HG03378 (cell line): ENCODE measurements around the gene AOPEP.

Experiments used
- ATAC-seq: cut with Tn5 transposase; IDR thresholded peaks from one replicate; pipeline ENCODE4 v1.9.1; 2021; ENCODE audit warnings: mild to moderate bottlenecking, moderate library complexity; ENCODE audit not compliant: unreplicated experiment

The AOPEP gene

DNA sequence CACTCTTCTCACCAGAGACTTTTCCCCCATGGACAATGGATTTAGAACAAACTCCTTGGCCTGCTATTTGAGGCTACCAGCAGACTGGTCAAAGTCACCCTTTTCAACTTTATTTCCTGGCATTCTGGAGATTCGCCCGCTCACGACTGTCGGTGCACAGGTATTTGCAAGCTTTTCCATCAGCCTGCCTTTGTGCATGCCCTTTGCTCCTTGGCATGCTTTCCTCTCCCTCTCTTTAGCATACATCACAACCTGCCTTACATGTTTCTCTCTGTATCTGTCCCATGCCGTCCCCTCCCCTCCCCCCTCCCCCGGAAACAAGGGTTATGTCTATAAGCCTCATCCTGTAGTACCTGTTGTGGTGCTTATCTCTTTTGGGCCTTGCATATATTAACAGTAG lies 257.1 kb downstream of the AOPEP start:
- ATAC-seq, result no peak

DNA sequence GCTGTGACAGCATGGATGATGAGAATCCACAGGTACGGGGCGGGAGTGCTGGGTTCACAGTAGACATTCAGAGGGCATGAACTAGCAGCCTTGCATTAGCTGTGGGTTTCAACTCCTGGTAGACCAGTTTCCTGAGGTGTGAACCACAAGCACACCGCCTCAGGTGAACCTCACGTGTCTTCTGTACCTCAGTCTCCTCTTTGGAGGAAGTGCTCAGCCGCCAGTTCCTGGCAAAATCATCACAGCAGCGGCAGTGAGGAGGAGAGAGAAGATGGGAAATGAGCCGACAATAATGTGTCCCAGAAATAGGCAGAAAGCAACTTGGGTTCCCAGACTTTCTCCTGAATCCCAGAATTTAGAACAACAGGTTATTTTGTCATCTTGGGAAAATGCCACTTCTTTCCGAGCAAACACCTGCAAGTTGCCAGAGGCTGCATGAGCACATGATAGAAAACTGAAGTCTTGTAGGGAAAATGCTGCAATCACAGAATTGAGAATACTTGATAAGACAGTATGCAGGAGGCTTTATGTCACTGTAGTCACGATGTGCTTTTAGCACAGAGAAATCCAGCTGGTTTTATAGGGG lies 258.5 kb downstream of the AOPEP start:
- no peak for ATAC-seq

DNA sequence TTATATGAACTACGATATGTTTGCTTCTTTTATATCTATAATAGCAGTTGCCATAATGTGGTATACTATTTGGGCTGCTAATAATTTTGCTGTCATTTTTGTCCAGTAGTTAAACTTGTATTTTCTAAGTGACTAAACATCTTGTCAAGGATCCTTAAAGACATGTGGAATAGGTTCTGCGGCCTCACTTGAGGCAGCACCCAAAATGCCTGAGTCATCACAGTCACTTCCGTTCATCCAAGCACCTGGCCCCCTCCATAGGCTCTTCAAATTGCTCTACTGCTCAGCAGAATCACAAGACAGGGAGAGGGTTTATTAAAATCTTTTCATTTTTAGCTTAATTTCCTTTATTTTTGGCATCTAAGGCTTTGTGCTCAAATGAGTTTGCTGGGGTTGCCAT lies 259.1 kb downstream of the AOPEP start:
- no peak for ATAC-seq

DNA sequence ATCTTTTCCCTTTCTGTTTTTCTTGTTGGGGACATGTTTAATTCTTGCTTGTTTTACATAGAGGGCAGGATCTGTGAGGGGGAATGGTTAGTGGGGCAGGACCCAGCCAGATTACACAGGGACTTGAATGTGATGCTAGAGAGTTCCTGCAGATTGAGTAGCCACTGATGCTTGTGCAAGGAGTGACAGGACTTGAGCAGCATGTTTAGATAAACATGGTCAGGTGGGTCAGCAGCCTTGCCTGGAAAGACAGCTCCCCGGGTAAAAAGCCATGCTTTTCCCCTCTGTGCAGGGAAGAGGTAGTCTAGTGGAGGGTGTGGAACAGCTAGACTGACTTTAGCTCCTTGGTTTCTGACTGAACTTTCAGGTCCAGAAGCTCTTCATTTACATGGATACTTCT lies 261.2 kb downstream of the AOPEP start:
- ATAC-seq, result no peak

DNA sequence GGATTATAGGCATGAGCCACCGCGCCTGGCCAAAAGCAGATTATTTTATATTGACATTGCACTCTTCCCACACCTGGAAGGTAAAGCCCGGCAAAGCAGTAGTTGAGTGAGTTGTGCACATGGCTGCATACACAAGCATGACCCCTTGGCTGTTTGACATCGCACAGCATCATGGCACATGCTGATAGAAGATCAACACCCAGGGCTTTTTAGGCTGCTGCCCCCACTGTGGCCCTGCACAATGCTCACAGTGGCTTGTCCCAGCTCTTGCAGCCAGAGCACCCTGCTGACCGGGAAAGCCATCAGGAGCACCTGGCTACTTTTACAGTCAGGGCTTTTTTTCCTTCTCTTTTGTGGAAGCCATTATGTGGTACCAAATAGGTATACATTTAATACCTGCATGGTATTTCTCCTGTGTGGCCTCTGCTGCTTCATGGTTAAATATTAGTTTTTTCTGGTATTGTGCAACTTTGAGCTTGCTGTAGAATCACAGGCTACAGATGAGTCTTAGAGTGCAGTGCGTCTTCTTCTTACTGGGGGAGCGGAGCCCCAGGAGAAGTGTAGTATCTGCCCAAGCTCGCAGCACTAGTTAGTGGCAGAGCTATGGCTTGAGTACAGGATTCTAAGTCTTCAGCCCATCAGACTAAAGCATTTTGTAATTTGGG lies 264.5 kb downstream of the AOPEP start:
- no peak for ATAC-seq

DNA sequence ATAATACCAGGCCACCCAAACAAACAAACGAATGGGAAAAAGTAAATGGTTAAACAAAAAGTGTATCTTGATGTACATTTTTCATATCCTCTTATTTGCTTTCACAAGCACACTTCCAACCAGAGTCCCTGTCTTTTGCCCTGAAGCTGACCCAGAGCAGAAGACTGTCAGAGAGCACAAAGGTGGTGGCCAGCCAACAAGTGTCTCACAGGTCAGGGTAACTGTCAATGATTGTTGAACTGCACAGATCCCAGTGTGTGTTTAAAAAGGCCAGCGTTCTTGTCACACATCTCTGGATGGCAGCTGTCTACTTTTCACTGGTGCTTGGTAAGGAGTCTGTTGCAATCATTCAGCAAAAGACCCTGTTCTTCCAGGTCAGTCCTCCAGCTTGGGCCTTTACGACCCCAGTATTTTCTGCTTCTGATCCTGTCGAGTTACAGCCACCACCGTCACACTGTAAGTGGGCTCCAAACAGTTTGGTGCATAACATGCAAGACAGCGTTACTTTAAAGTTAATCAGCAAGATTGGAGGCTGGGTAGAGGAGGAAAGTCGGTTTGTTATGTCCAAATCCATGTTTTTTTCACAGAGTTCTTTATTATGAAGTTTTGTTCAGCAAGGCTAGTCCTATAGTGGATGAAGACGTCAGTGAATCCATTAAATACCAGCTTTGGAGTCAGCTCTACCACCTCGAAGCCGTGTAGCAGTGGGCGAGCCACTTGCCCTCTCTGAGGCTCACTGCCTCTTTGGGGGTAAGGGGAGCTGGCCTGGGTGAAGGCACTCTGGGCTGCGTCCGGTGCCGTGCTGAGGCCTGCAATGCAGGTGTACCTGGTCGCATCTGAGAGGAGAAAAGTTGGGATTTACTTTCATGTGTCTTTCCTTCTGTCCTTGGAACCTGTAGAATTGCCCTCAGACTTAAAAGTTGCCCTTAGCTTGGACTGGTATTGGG lies 265.7 kb downstream of the AOPEP start:
- ATAC-seq, result no peak

- ATAC-seq, result no peak
These were observed 266.8 kb downstream of the AOPEP start for GRCh38 chr9:94993160-94993820.

DNA sequence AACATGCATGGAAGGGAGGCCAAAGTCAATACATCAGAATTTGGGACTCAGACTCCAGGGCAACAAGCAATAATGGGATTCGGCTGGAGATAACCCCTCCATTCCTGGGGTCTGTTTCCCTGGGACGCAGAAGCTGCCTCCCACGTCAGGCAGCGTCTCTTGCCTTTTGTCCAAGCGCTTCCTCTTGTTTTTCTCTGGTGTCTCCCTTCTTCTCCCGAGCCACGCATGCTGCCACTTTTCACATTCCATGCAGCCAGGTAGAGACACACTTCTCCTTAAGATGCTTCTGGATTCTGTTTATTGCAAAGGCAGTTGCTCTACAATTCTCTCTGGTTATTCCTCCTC lies 267.3 kb downstream of the AOPEP start:
- no peak for ATAC-seq

- ATAC-seq, result no peak
These were observed 268.7 kb downstream of the AOPEP start for GRCh38 chr9:94995048-94995693.

DNA sequence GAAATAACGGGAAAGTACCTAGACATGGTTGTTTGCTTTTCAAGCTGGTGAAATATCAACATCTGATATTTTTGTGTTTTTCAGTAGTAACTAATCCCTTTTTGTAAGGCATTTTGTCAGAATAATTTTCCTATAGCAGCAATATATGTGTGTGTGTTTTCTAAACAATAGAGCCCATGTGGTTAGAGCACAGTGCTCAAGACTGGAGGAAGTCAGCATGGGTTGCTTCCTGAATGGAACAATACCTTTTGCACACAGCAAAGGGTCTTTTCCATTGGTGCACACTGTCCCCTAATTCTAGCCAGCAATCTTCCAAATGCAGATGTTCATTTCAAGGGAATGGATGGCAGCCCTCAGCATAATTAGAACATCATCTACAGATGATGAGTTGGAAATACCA lies 270.1 kb downstream of the AOPEP start:
- no peak for ATAC-seq

- ATAC-seq, result no peak
These were observed 271.2 kb downstream of the AOPEP start for GRCh38 chr9:94997727-94998126.

GRCh38 chr9:94999832-95000231 lies 273.3 kb downstream of the AOPEP start:
- no peak for ATAC-seq

DNA sequence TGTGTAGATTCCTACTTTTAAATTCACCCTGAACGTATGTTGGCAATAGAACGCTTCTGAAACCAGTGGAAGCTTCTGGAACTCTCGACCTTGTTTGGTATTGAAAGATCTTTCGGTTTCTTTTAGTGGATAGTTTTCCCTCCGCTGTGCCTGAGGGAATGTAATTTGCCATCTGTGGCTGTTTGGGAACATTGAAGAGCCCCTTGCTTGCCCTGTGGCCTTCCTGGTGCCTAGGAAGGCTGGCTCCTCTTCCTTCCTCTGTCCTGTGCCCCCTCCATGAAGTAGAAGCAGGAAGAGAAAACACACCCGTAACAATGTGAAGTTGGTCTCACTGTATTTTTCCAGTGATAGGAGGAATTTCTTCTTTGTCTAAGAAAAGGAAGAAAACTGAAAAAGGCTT lies 274.3 kb downstream of the AOPEP start:
- no peak for ATAC-seq

DNA sequence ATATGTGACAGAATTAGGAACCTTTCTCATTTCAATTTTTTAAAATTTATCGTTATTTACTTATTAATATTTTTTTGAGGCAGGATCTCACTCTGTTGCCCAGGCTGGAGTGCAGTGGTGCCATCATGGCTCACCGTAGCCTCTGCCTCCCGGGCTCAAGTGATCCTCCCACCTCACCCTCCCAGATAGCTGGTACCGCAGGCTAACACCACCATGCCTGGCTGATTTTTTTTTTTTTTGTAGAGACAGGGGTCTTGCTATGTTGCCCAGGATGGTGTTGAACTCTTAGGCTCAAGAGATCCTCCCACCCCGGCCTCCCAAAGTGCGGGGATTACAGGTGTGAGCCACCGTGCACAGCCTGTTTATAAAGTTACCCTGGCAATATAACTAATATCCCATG lies 275.2 kb downstream of the AOPEP start:
- ATAC-seq, result no peak

- no peak for ATAC-seq
These were observed 277.4 kb downstream of the AOPEP start for GRCh38 chr9:95003689-95004410.

DNA sequence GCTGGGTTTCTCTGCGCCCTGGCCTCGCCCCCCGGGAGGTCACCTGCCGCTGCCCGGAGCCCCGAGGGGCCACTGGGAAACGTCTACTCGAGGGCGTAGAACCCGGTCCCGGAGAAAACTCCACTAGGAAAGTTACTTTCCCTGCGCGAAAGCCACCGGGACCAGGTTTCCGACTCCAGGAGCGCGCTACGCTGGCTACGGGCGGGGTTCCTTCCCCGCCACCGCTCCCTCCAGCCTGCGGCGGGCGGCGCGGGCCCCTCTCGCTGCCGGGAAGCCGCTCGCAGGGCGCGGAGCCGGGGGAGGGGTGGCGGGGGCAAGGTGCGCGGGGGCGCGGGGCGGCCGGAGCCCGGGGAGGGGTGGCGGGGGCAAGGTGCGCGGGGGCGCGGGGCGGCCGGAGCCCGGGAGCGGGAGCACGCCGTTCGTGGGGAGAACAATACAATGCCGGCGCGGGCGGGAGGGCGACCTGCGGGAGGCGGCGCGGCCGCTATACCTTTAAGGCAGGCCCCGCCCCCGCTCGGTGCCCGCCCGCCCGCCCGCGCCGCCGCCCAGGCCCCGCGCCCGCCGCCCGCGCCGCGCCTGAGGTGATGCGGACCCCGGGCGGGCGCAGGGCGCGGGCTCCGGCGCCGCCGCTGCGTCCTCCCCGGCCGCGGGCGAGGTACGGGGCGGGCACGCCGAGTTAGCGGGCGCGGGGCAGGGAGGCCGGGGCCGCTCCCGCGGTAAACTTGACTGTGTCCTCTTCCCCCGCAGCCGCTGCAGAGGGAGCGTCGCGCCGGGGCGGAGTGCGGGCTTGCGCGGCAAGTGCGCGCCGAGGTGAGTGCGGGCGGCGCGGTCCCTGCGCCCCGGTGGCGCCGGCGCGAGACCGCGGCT lies 278.1 kb downstream of the AOPEP start:
- no peak for ATAC-seq

GRCh38 chr9:95005278-95006143 lies 279.0 kb downstream of the AOPEP start:
- no peak for ATAC-seq

DNA sequence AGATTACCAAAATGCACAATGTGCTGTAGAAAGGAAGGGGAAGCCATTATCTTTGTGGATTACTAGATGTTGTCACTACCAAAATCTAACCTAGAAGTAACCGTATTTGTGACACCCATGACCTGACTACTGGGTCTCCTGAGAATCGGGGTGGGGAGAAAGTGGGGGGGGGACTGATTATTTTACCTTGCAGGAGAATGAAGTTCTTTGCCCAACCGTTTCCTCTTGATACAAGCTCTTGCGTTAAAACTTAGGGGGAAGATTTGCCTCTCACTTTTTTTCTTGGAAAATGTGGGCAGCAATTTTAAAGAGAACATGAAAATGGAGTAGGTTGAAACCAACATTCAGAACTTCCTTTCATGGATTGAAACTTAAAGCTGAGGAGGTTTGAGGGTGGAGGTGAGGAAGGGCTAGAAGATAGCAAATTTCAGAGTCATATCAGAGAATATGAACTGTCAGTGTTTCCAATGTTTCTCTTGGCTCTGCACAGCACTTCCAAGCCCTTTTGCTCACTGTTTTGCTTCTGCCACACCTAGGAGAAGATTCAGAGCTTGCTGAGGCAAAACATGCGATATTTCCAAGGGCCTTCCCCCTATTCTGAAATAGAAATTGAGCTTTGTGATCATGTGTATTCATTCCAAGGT lies 280.8 kb downstream of the AOPEP start:
- no peak for ATAC-seq
